Measurements from ENCODE around the gene TBCD.
"Not testable (repeated sequence)": the region's sequence is repeated elsewhere in the genome, so short reads cannot be mapped to it uniquely, and the experiment has no call there.

Gene TBCD

DNA sequence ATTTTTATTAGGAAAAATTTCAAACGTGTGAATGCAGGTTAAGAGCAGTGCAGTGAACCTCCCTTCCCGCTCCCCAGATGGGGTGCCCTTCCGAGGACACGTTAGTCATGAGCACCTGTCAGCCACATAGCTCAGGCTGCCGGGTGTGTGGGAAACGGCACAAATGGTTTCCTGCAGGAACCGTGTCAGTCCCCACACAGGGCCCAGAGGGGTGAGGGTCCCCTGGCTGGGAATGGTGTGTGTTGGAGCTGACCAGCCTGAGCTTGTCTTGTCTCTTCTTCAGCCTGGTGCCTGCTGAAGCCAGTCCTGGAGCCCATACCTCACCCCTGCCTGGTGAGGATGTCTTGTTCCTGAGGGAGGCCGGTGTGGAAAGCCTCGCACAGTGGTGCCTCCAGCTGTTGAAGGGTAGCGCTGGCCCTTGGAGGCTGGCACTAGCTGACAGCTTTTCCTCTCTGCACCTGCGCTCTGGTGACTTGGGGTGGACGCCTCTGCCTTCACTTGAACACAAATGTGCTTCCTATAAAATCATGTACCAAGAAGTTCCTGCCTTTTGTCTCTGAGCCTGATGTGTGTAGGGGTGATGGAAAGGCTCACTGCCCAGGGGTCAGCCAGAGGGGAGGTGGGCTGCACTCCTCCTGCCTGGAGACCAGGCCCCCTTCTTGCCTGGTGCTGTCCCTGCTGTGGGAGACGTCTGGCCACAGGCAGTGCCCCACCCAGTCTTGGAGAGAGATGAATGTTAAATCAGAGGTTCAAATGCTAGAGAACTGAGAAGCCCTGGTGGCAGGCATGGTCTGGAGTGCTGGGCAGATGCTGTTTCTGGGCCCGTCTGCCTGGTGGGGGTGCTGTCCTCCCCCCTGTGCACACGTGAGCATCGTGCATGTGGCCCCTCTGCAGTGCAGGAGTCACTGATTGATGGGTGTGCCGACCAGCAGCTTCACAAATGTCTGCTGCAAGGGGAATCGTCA lies 190.6 kb downstream of the TBCD start:
- DNase-seq, result no peak

DNA sequence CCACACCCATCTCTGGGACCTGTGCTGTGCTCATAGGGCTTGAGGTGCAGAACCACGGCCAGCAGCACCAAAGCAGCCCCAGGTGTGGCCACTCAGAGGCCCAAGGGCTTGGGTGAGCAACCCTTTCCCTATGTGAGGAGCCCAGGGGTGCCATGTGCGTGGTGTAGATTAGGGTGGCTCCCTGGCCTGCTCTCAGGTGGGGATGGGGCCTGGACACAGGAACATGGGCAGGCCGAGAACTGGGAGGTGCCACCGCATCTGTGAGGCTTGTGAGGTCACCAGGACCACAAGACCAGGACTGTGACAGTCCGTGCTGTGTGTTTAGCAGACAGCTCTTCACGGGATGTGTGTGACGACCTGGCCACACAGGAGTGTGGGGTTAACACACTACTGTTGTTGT lies 191.5 kb downstream of the TBCD start:
- no peak for DNase-seq

DNA sequence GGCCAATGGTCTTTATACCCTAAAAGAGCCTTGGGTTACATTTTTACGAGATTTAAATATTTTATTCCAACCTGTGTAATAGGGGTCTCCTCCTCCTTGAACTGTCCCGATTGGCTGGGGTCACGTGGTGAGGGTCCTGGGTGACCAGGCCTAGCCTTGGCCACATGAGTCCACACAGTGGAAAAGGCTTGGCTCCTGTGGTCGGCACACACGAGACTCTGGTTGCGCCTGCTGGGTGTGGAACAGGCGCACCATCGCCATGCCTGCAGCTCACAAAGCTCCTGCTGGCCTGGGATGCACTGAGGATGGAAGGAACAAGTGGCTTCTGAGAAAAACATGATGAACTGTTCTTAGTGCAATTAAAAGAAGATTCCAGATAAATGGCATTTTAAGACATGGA lies 191.9 kb downstream of the TBCD start:
- no peak for DNase-seq

DNA sequence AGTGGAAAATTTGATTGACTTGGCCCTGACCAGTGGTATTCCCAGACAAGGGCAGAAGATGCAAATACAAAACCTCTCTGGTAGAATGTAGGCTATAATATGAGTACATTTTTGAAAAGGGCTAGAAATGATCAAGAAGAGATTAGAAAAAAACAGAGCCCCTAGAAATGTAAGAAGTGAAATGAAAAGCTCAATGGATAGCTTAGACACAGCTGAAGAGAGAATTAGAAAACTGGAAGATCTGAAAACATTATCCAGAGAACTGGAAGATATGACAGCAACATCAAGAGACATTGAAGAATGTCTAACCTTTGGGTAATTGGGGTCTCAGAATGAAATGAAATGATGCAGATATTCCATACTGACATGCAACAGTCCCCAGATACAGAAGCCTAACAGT lies 193.1 kb downstream of the TBCD start:
- DNase-seq, result no peak

- DNase-seq, result no peak
Measured at GRCh38 chr17:82946081-82946480, 194.2 kb downstream of the TBCD start.

DNA sequence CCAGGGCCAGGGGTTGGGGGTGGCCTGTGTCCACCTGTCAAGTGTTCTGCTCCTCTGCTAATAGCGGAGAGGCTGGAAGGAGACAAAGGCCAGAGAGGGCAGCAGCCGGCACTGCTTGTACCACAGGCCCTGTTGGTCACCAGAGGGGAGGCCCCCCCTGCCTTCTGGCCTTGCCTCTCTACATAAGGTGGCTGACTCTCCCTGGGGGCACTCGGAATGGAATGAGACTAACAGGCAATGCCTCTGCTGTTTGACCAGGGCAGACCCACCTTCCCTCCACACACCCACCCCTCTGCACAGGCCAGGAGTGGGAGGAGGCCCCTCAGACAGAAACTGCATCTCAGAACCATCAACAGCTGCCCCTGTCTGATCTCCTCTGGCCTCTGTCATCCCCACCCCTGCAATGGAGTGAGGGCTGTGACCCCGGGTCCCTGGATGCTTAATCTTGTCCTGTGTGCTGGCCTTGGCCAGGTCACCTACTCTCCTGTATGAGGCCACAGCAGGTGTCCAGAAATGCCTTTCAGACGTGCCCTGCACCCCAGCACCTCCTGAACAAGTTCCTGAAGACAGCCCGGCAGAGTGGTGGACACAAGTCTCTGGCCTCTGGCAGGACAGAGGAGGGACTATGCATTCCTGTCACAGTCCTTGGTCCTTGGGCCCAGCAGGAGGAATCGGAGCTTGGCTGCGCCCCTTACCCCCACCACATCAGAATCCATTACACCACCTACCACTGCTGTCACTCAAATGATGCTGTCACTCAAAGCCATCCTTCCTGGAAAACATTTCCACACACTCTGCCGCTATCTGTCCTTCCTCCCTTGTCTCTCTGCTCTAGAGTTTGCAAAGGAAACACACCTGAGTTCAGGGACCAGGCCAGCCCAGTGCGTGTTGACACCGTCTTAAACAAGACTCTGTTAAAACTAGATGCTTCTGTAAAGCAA lies 195.5 kb downstream of the TBCD start:
- DNase-seq, result no peak

GRCh38 chr17:82948081-82948511 lies 196.2 kb downstream of the TBCD start:
- DNase-seq, result no peak

DNA sequence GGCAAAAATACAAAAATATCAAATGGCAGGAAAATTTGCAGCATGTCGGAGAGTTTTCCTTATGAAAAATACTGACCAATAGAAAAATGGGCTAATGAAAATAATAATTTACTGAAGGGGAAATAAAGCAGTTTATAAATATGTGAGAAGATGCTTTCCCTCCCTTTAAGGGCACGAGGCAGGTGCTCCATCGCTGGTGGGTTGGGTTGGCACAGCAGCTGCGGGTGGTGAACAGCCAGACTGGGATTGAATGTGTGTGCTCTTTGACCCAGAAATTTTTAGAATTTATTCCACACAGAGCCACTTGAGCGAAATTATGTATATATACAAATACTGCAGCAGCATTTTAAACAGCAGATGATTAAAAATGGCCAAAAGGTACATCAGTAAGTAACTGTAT lies 197.1 kb downstream of the TBCD start:
- no peak for DNase-seq

DNA sequence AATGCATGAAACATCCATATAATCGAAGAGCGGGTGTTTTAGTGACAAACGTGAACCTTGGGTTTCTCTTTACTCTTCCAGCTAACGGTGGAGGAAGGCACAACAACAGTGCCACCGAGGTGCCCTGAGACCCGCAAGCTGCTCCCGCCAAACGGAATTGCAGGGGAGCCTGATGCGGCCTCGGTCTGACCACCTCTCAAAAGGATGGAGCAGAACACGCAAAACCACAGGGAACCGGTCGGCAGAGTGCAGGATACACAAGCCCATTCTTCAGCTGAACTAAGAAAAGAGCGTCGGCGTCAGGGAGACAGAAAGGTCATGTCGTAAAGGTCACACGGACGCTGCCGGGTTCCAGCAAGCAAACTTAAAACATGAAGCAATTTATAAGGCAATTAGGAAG lies 197.5 kb downstream of the TBCD start:
- DNase-seq, result no peak

- no peak for DNase-seq
Measured at GRCh38 chr17:82949984-82950383, 198.1 kb downstream of the TBCD start.

DNA sequence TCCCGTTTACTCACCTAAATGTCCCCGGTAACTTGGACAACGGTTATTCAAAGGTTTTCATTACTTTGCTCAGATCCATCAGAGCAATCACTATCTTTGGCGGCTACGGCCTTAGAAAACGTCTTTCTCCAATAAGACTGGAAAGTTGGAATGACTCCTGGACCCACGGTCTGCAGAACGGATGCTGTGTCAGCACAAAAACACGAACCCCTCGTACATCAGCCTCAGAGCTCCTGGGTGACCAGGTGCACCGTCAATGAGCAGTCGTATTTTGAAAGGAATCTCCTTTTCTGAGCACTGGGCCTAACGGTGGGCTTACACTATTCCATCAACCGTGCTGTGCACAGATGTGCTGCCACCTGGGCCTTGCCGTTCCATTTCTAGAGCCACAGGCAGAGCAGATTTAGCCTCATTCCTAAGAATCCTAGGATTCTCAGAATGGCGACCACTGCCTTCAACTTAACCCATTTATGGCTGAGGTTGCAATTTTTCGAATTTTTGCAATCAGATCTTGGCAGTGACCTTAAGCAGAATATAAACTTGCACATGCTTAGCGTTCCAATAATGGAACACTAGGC lies 198.7 kb downstream of the TBCD start:
- DNase-seq, result no peak

GRCh38 chr17:82952019-82952418 lies 200.2 kb downstream of the TBCD start:
- no peak for DNase-seq

DNA sequence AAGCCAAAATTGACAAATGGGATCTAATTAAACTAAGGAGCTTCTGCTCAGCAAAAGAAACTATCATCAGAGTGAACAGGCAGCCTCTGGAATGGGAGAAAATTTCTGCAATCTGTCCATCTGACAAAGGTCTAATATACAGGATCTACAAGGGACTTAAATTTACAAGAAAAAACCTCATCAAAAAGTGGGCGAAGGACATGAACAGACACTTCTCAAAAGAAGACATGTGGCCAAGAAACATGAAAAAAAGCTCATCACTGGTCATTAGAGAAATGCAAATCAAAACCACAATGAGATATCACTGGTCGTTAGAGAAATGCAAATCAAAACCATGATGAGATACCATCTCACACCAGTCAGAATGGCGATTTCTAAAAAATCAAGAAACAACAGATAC lies 203.2 kb downstream of the TBCD start:
- DNase-seq, result not testable (repeated sequence)

- DNase-seq, result not testable (repeated sequence)
Measured at GRCh38 chr17:82955627-82956026, 203.8 kb downstream of the TBCD start.

DNA sequence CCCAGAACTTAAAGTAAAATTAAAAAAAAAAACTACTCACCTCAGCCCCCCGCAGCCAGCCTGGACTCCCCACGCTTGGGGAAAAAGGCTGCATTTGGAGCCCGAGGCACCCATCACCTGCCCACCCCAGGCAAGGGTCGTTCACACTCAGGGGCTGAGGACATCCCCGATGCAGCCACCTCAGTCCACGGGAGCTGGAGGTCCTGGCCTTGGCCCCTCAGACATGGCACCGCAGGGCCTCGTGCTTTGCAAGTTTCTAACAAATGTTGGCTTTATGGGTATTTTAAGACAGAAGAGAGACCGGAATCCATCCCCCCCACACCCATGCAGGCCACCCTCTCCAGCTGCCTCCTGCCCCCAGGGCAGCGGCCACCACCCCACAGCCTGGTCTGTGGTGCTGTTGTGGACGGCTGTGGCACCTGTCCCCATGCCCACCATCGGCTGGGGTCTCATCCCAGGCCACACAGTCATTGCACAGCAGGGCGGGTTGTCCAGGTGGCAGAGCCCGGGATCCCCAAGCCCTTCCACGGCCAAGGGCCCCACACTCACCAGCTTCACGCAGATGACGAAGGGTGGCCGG lies 204.4 kb downstream of the TBCD start:
- no peak for DNase-seq

- DNase-seq, result no peak
Measured at GRCh38 chr17:82956726-82957468, 205.0 kb downstream of the TBCD start.

GRCh38 chr17:82957469-82957795 lies 205.6 kb downstream of the TBCD start:
- no peak for DNase-seq

DNA sequence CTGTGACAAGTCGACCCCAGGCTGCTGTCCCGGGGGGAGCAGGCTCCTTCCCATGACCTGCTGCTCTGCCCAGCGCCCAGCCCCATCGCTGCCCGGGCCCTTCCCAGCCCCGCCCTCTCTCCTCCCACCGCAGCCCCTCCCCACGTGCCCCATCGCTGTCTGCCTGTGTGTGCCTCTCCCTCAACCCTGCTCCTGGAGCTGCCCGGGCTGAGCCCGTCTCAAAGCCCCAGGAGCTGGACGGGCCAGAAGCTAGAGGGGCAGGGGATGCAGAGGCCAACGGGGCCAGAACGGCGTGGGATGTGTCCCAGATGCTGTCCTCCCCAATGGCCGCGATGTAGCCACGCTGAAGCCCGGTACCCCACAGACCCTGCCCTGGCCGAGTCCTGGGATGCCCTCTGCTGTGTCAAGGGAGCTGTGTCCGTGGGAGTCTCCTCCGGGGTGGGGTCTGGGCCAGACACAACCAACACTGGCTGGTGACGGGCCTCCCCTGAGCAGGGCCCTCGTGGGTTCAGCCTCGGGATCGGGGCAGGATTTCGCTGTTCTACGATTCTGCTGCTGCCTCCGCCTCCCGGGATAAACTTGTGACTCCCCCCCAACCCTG lies 206.2 kb downstream of the TBCD start:
- DNase-seq, result no peak

GRCh38 chr17:82959242-82959930 lies 207.5 kb downstream of the TBCD start:
- DNase-seq, result no peak

DNA sequence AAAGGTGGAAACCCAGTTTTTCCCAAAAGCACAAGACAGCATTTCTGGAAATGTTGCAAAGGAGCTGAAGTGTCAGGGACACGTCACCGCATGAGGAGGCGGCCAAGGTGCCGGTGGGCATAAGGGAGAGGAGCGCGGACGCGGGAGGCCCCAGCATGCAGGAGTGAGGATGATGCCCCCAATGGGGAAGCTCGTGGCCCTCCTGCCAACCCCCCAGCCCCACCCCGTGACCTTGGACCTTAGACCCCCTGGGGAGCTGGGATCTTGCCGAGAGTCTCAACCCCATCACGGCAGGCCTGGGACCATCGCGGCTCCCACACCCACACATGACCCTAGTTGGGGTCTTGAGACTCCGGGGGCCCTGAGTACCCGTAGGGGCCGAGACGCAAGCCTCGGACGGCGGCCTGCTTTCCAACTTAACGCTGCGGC lies 208.1 kb downstream of the TBCD start:
- DNase-seq, result no peak

Measured in EL (cell line).